ENCODE results near the gene GPR143. TPM values are rescaled to one million over a fixed set of nuclear protein-coding genes. Genes with fewer than 3 reads are reported as not detected.

GPR143 gene
- total and polyA plus RNA-seq, 9 of the 15 experiments (the other 6 are each of a cell fraction or from before 2014, with no cell fraction given) = not detected

DNA sequence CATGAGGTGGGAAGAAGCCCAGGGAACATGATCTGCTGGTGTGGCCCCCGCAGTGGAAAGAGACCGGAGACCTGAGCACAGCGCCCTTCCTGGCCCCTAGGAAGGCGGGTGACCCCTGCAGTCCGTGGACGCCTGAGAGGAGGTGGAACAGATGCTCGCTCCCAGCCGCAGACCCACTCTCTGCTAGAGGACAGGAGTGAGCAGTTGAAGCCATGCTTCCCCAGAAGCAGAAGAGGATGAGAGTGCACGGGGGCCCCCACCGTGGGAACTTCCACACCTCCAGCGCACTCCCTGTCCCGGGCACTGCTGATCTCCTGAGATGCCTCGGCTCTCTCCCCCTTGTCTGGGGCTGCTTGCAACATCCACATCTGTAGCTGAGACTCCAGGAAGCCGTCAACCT, 62.2 kb downstream of the GPR143 start:
- in situ Hi-C loops (cut with MboI) (no loop called here), intact Hi-C loops (cut with micrococcal nuclease) (no loop called here)
- ChIA-PET CTCF (ENCODE audit: low intra/inter-chr PET ratio) (no interaction called here), POLR2A (no interaction called here)
- Histone ChIP-seq H3K9me3 (replicated peaks; ENCODE audit: control insufficient read depth, insufficient read depth, low read depth, low read length) (no peaks in the 10 kb centered on the region), H3K9ac (ENCODE audit: insufficient read depth in 1 of 2, low read depth in 2 of 2, low read length in 2 of 2) (no peak overlapping the region), H3K27me3 (ENCODE audit: control insufficient read depth in 2 of 2, insufficient read depth in 2 of 2, low read length in 2 of 2) (no peaks in the 10 kb centered on the region), H3K9me1 (ENCODE audit: control insufficient read depth, insufficient read depth, low read length) (no peaks in the 10 kb centered on the region), H3K4me1 (replicated peaks in 1 of 2; ENCODE audit: control insufficient read depth in 2 of 2, insufficient read depth in 2 of 2, low read length in 2 of 2) (no peaks in the 10 kb centered on the region), H3K27ac (ENCODE audit: extremely low read depth, low read depth, low read length) (no peak overlapping the region), H4K20me1 (replicated peaks; ENCODE audit: control insufficient read depth, insufficient read depth, low read length) (0 out of 2 replicates have a peak, but pooled peaks cover 4% of the 10 kb centered on the region), H2AFZ (ENCODE audit: low read depth, low read length) (no peak overlapping the region), H3K36me3 (ENCODE audit: control insufficient read depth, insufficient read depth, low read length) (peaks cover 25% of the 10 kb centered on the region; the same call in 2 of the 3 replicates), H3K4me3 (no peak overlapping the region), H3K79me2 (ENCODE audit: control insufficient read depth, insufficient read depth, low read length) (no peaks in the 10 kb centered on the region), H3K4me2 (ENCODE audit: insufficient read depth, low read length) (no peak overlapping the region)
- ATAC-seq (no peak), FAIRE-seq (no peak), DNase-seq (ENCODE audit: extremely low read depth in 1 of 4, low spot score in 3 of 4) (no peak)
- WGBS (ENCODE audit: insufficient coverage, low coverage, missing lambda C conversion rate) = 89% methylated on average over 10 of the region's 14 CpGs
- TF ChIP-seq RHOXF2B (CRISPR knock-in tag; conservative IDR thresholded peaks at IDR 0.05) (no peak), NRF1 (conservative IDR thresholded peaks at IDR 0.05 in 1 of 2, IDR thresholded peaks at IDR 0.05 in 1 of 2) (no peak), BRD4 (IDR thresholded peaks at IDR 0.05) (no peak), POU5F1 (IDR thresholded peaks at IDR 0.05; ENCODE audit: borderline replicate concordance, low read depth, low read length, partially characterized antibody) (no peak), NBN (IDR thresholded peaks at IDR 0.05; ENCODE audit: low read depth) (no peak), MAFK (IDR thresholded peaks at IDR 0.05; ENCODE audit: low read length) (no peak), KDM5B (IDR thresholded peaks at IDR 0.05; ENCODE audit: insufficient replicate concordance, low read depth, low read length) (no peak), SMARCC2 (IDR thresholded peaks at IDR 0.05; ENCODE audit: low read depth) (no peak), HDAC1 (IDR thresholded peaks at IDR 0.05) (no peak), MTF1 (CRISPR knock-in tag; IDR thresholded peaks at IDR 0.05; ENCODE audit: borderline replicate concordance) (no peak), ZC3H8 (IDR thresholded peaks at IDR 0.05) (no peak), PTBP1 (IDR thresholded peaks at IDR 0.05; ENCODE audit: low read depth, low read length) (no peak), ARID2 (IDR thresholded peaks at IDR 0.05) (no peak), IFI16 (CRISPR knock-in tag; IDR thresholded peaks at IDR 0.05) (no peak), BCOR (IDR thresholded peaks at IDR 0.05) (no peak), CTBP1 (IDR thresholded peaks at IDR 0.05; ENCODE audit: borderline replicate concordance) (no peak)
- TF ChIP-seq, protein P1, sequence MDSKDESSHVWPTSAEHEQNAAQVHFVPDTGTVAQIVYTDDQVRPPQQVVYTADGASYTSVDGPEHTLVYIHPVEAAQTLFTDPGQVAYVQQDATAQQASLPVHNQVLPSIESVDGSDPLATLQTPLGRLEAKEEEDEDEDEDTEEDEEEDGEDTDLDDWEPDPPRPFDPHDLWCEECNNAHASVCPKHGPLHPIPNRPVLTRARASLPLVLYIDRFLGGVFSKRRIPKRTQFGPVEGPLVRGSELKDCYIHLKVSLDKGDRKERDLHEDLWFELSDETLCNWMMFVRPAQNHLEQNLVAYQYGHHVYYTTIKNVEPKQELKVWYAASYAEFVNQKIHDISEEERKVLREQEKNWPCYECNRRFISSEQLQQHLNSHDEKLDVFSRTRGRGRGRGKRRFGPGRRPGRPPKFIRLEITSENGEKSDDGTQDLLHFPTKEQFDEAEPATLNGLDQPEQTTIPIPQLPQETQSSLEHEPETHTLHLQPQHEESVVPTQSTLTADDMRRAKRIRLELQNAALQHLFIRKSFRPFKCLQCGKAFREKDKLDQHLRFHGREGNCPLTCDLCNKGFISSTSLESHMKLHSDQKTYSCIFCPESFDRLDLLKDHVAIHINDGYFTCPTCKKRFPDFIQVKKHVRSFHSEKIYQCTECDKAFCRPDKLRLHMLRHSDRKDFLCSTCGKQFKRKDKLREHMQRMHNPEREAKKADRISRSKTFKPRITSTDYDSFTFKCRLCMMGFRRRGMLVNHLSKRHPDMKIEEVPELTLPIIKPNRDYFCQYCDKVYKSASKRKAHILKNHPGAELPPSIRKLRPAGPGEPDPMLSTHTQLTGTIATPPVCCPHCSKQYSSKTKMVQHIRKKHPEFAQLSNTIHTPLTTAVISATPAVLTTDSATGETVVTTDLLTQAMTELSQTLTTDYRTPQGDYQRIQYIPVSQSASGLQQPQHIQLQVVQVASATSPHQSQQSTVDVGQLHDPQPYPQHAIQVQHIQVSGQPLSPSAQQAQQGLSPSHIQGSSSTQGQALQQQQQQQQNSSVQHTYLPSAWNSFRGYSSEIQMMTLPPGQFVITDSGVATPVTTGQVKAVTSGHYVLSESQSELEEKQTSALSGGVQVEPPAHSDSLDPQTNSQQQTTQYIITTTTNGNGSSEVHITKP (IDR thresholded peaks at IDR 0.05; ENCODE audit: partially characterized antibody) = no peak
- TF ChIP-seq, protein P2, sequence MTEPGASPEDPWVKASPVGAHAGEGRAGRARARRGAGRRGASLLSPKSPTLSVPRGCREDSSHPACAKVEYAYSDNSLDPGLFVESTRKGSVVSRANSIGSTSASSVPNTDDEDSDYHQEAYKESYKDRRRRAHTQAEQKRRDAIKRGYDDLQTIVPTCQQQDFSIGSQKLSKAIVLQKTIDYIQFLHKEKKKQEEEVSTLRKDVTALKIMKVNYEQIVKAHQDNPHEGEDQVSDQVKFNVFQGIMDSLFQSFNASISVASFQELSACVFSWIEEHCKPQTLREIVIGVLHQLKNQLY (CRISPR knock-in tag; conservative IDR thresholded peaks at IDR 0.05) = no peak
- no TSS peak for BruUV-seq (replicated peaks)
